ENCODE measurements around the gene CTNND1. TPM values are rescaled to one million over a fixed set of nuclear protein-coding genes. Genes with fewer than 3 reads are reported as not detected.
"Not testable (repeated sequence)": the region's sequence is repeated elsewhere in the genome, so short reads cannot be mapped to it uniquely, and the experiment has no call there.

The CTNND1 gene
- polyA plus RNA-seq, 4 donors = 62.2 to 195 (median 119) TPM

- no peak for FAIRE-seq
- 87 to 95% (median 95%) methylated on average over 1 of the region's 1 CpG for WGBS, 3 donors
Observed at GRCh38 chr11:57823859-57824258, 62.3 kb downstream of the CTNND1 start.

GRCh38 chr11:57834852-57835251 is 73.2 kb downstream of the CTNND1 start:
- peaks cover 0 to 3% (median 2%) of the 10 kb centered on the region in 3 donors for H3K27me3 ChIP-seq (ENCODE audit: control insufficient read depth in 3 of 3, insufficient read depth in 3 of 3, low read length in 3 of 3)
- H3K27ac ChIP-seq (ENCODE audit: low read depth in 1 of 3, low read length in 2 of 3) = no peak overlapping the region
- H3K9me3 ChIP-seq (ENCODE audit: control insufficient read depth in 2 of 2, insufficient read depth in 1 of 2, low read depth in 1 of 2, low read length in 1 of 2) = no peaks in the 10 kb centered on the region
- 72 to 96% (median 84%) methylated on average over 1 of the region's 1 CpG for WGBS, 3 donors
- no peaks in the 10 kb centered on the region for H3K4me1 ChIP-seq (ENCODE audit: control insufficient read depth in 3 of 3, insufficient read depth in 2 of 3, low read depth in 1 of 3, low read length in 2 of 3)
- no peak for FAIRE-seq
- no peak overlapping the region for H3K4me3 ChIP-seq (ENCODE audit: low read depth in 1 of 3, low read length in 3 of 3)
- no peaks in the 10 kb centered on the region for H3K36me3 ChIP-seq (ENCODE audit: control insufficient read depth in 3 of 3, insufficient read depth in 2 of 3, low read depth in 1 of 3, low read length in 3 of 3)
- no peak for DNase-seq

More at GRCh38 chr11:57823859-57824258, 62.3 kb downstream of the CTNND1 start:
- Histone ChIP-seq H3K27ac (ENCODE audit: low read depth in 1 of 3, low read length in 2 of 3) (no peak overlapping the region), H3K4me3 (ENCODE audit: low read depth in 1 of 3, low read length in 3 of 3) (no peak overlapping the region), H3K27me3 (ENCODE audit: control insufficient read depth in 3 of 3, insufficient read depth in 3 of 3, low read length in 3 of 3) (no peaks in the 10 kb centered on the region), H3K9me3 (ENCODE audit: control insufficient read depth in 2 of 2, insufficient read depth in 1 of 2, low read depth in 1 of 2, low read length in 1 of 2) (no peaks in the 10 kb centered on the region), H3K4me1 (ENCODE audit: control insufficient read depth in 3 of 3, insufficient read depth in 2 of 3, low read depth in 1 of 3, low read length in 2 of 3) (no peaks in the 10 kb centered on the region), H3K36me3 (ENCODE audit: control insufficient read depth in 3 of 3, insufficient read depth in 2 of 3, low read depth in 1 of 3, low read length in 3 of 3) (peaks cover 0 to 4% (median 0%) of the 10 kb centered on the region in 3 donors)
- no peak for DNase-seq

GRCh38 chr11:57838609-57839008 is 77.0 kb downstream of the CTNND1 start:
- not testable (repeated sequence) for H3K4me3 ChIP-seq (ENCODE audit: low read depth in 1 of 3, low read length in 3 of 3); FAIRE-seq; H3K9me3 ChIP-seq (ENCODE audit: control insufficient read depth in 2 of 2, insufficient read depth in 1 of 2, low read depth in 1 of 2, low read length in 1 of 2); H3K36me3 ChIP-seq (ENCODE audit: control insufficient read depth in 3 of 3, insufficient read depth in 2 of 3, low read depth in 1 of 3, low read length in 3 of 3); DNase-seq; H3K4me1 ChIP-seq (ENCODE audit: control insufficient read depth in 3 of 3, insufficient read depth in 2 of 3, low read depth in 1 of 3, low read length in 2 of 3); H3K27ac ChIP-seq (ENCODE audit: low read depth in 1 of 3, low read length in 2 of 3); H3K27me3 ChIP-seq (ENCODE audit: control insufficient read depth in 3 of 3, insufficient read depth in 3 of 3, low read length in 3 of 3)
- 89 to 98% (median 93%) methylated on average over 3 of the region's 3 CpGs for WGBS, 3 donors

GRCh38 chr11:57842873-57843272 is 81.3 kb downstream of the CTNND1 start:
- Histone ChIP-seq H3K9me3 (ENCODE audit: control insufficient read depth in 2 of 2, insufficient read depth in 1 of 2, low read depth in 1 of 2, low read length in 1 of 2) (peaks cover 0 to 3% of the 10 kb centered on the region in 2 donors), H3K4me1 (ENCODE audit: control insufficient read depth in 3 of 3, insufficient read depth in 2 of 3, low read depth in 1 of 3, low read length in 2 of 3) (no peaks in the 10 kb centered on the region), H3K4me3 (ENCODE audit: low read depth in 1 of 3, low read length in 3 of 3) (no peak overlapping the region), H3K27ac (ENCODE audit: low read depth in 1 of 3, low read length in 2 of 3) (no peak overlapping the region), H3K27me3 (ENCODE audit: control insufficient read depth in 3 of 3, insufficient read depth in 3 of 3, low read length in 3 of 3) (peaks cover 0 to 2% (median 0%) of the 10 kb centered on the region in 3 donors), H3K36me3 (ENCODE audit: control insufficient read depth in 3 of 3, insufficient read depth in 2 of 3, low read depth in 1 of 3, low read length in 3 of 3) (no peaks in the 10 kb centered on the region)
- DNase-seq (no peak), FAIRE-seq (no peak)
- 23 to 43% (median 38%) methylated on average over 1 of the region's 1 CpG for WGBS, 3 donors

GRCh38 chr11:57867966-57868365 is 106.4 kb downstream of the CTNND1 start:
- Histone ChIP-seq H3K4me3 (ENCODE audit: low read depth in 1 of 3, low read length in 3 of 3) (no peak overlapping the region), H3K27ac (ENCODE audit: low read depth in 1 of 3, low read length in 2 of 3) (no peak overlapping the region), H3K4me1 (ENCODE audit: control insufficient read depth in 3 of 3, insufficient read depth in 2 of 3, low read depth in 1 of 3, low read length in 2 of 3) (no peaks in the 10 kb centered on the region), H3K27me3 (ENCODE audit: control insufficient read depth in 3 of 3, insufficient read depth in 3 of 3, low read length in 3 of 3) (no peaks in the 10 kb centered on the region), H3K9me3 (ENCODE audit: control insufficient read depth in 2 of 2, insufficient read depth in 1 of 2, low read depth in 1 of 2, low read length in 1 of 2) (no peaks in the 10 kb centered on the region), H3K36me3 (ENCODE audit: control insufficient read depth in 3 of 3, insufficient read depth in 2 of 3, low read depth in 1 of 3, low read length in 3 of 3) (no peaks in the 10 kb centered on the region)
- FAIRE-seq = no peak
- no peak for DNase-seq

GRCh38 chr11:57868491-57868890 is 106.9 kb downstream of the CTNND1 start:
- no peak for FAIRE-seq
- H3K9me3 ChIP-seq (ENCODE audit: control insufficient read depth in 2 of 2, insufficient read depth in 1 of 2, low read depth in 1 of 2, low read length in 1 of 2) = no peaks in the 10 kb centered on the region

More at GRCh38 chr11:57868491-57868890, 106.9 kb downstream of the CTNND1 start:
- H3K36me3 ChIP-seq (ENCODE audit: control insufficient read depth in 3 of 3, insufficient read depth in 2 of 3, low read depth in 1 of 3, low read length in 3 of 3) = no peaks in the 10 kb centered on the region
- no peak overlapping the region for H3K4me3 ChIP-seq (ENCODE audit: low read depth in 1 of 3, low read length in 3 of 3)
- H3K27ac ChIP-seq (ENCODE audit: low read depth in 1 of 3, low read length in 2 of 3) = no peak overlapping the region
- WGBS, 3 donors = 79 to 87% (median 85%) methylated on average over 2 of the region's 2 CpGs
- H3K27me3 ChIP-seq (ENCODE audit: control insufficient read depth in 3 of 3, insufficient read depth in 3 of 3, low read length in 3 of 3) = no peaks in the 10 kb centered on the region
- H3K4me1 ChIP-seq (ENCODE audit: control insufficient read depth in 3 of 3, insufficient read depth in 2 of 3, low read depth in 1 of 3, low read length in 2 of 3) = no peaks in the 10 kb centered on the region
- no peak for DNase-seq

Other genes starting within 250 kb of the CTNND1 start
- gene SLC43A1, start 246.1 kb upstream of the CTNND1 start, polyA plus RNA-seq = 10 to 100 TPM in 2 of 4 donors, 1 to 10 TPM in 1, under 1 TPM in 1; 0.67 to 25.0 (median 7.9) TPM
- gene TIMM10, start 231.0 kb upstream of the CTNND1 start, polyA plus RNA-seq = 10 to 100 TPM; 26.0 to 84.8 (median 60.7) TPM
- gene SMTNL1, start 224.2 kb upstream of the CTNND1 start, polyA plus RNA-seq = under 1 TPM in 1 of 4 donors, not detected in 3; 0.58 TPM
- gene UBE2L6, start 194.1 kb upstream of the CTNND1 start, polyA plus RNA-seq = 10 to 100 TPM; 51.7 to 72.3 (median 58.7) TPM
- 100 to 1,000 TPM in 1 of 4 donors, 10 to 100 TPM in 2, 1 to 10 TPM in 1; 5.4 to 201 (median 20.3) TPM for gene SERPING1, start 164.1 kb upstream of the CTNND1 start, polyA plus RNA-seq
- 1 to 10 TPM in 2 of 4 donors, under 1 TPM in 1, not detected in 1; 0.86 to 2.2 (median 1.4) TPM for gene YPEL4, start 111.9 kb upstream of the CTNND1 start, polyA plus RNA-seq
- 10 to 100 TPM; 10.3 to 14.7 (median 13.0) TPM for gene CLP1, start 104.0 kb upstream of the CTNND1 start, polyA plus RNA-seq
- 10 to 100 TPM; 19.5 to 46.7 (median 30.6) TPM for gene ZDHHC5, start 93.7 kb upstream of the CTNND1 start, polyA plus RNA-seq
- gene MED19, start 49.6 kb upstream of the CTNND1 start, polyA plus RNA-seq = 10 to 100 TPM; 12.4 to 18.4 (median 17.0) TPM
- 100 to 1,000 TPM in 1 of 4 donors, 10 to 100 TPM in 3; 43.4 to 152 (median 81.3) TPM for gene TMX2, start 49.2 kb upstream of the CTNND1 start, polyA plus RNA-seq
- gene SELENOH, start 20.3 kb upstream of the CTNND1 start, polyA plus RNA-seq = 100 to 1,000 TPM in 3 of 4 donors, 10 to 100 TPM in 1; 78.3 to 148 (median 128) TPM
- gene BTBD18, start 10.0 kb upstream of the CTNND1 start, polyA plus RNA-seq = under 1 TPM in 1 of 4 donors, not detected in 3; 0.10 TPM